Transverse colon (tissue), 4 donors: ENCODE data around the gene RASL12. TPM values are rescaled to one million over a fixed set of nuclear protein-coding genes. Genes with fewer than 3 reads are reported as not detected.
"Not testable (repeated sequence)": the region's sequence is repeated elsewhere in the genome, so short reads cannot be mapped to it uniquely, and the experiment has no call there.

Experiments
- DNase-seq: peaks from one replicate; pipeline ENCODE4 v3.0.0-alpha.2; 2019
- H3K27ac ChIP-seq, 4 donors: fragments of 200-600 bp; sonication (generic); 2 replicates each; pipeline ENCODE4 v1.5.1; 2016 to 2018; ENCODE audit warnings: inconsistent platforms in 4 of 4
- H3K27me3 ChIP-seq: fragments of 200-600 bp; sonication (generic); 2 replicates; pipeline ENCODE4 v1.5.1; 2017; ENCODE audit warnings: inconsistent platforms
- H3K36me3 ChIP-seq, 4 donors: fragments of 200-600 bp; sonication (generic); 2 replicates each; pipeline ENCODE4 v1.5.1; 2017 to 2019; ENCODE audit warnings: inconsistent platforms in 4 of 4
- H3K4me1 ChIP-seq, 4 donors: fragments of 200-600 bp; sonication (generic); 2 replicates each; pipeline ENCODE4 v1.5.1; 2017 to 2020; ENCODE audit warnings: inconsistent platforms in 4 of 4
- H3K4me3 ChIP-seq, 4 donors: fragments of 200-600 bp; sonication (generic); 1 replicate in 1 of 4; 2 replicates in 3 of 4; pipeline versions ENCODE4 v1.5.1 to v1.6.1; 2017 to 2019; ENCODE audit warnings: inconsistent platforms in 4 of 4
- H3K9me3 ChIP-seq, 2 donors: fragments of 200-600 bp; sonication (generic); 2 replicates each; pipeline ENCODE4 v1.5.1; 2017 to 2019; ENCODE audit warnings: inconsistent platforms in 2 of 2
- CTCF ChIP-seq, 5 experiments: fragments of 200-600 bp in 3 of 5; fragments of 450-650 bp in 2 of 5; sonication (generic) in 3 of 5; IDR thresholded peaks; 1 replicate in 2 of 5; 2 replicates in 3 of 5; pipeline ENCODE4 v1.5.1; 2016 to 2017; ENCODE audit warnings: antibody characterized with exemption in 5 of 5, inconsistent platforms in 3 of 5, mild to moderate bottlenecking in 2 of 5, moderate library complexity in 1 of 5
- EP300 ChIP-seq: sonication (generic); formaldehyde crosslinking; IDR thresholded peaks from one replicate; pipeline ENCODE4 v1.6.1; 2017; ENCODE audit warnings: antibody characterized with exemption, low read depth
- POLR2A ChIP-seq: fragments of 450-650 bp; IDR thresholded peaks from one replicate; pipeline ENCODE4 v1.6.1; 2016; ENCODE audit warnings: antibody characterized with exemption, mild to moderate bottlenecking, moderate library complexity
- POLR2AphosphoS5 ChIP-seq, 3 donors: sonication (generic); formaldehyde crosslinking; IDR thresholded peaks; one replicate each; pipeline ENCODE4 v1.6.1; 2016; ENCODE audit warnings: antibody characterized with exemption in 3 of 3
- WGBS, 2 donors: methylation state at CpG; one replicate each; pipeline ENCODE4 v1.1.5; 2018; ENCODE audit warnings: low coverage in 1 of 2; 5-methylcytosine and 5-hydroxymethylcytosine counted together
- in situ Hi-C, 4 donors: fragments of 200-750 bp; cut with MboI; loops; one replicate each; pipeline versions ENCODE4 v1.15.0 to v1.15.1; 2017; ENCODE audit warnings: low sequenced_read_pairs in 3 of 4, low pct_ligation_motif_present in 1 of 4, low pct_unique_long_range_greater_than_20kb in 1 of 4
- intact Hi-C: fragments of 100-400 bp; cut with DNase I; formaldehyde crosslinking; loops from one replicate; pipeline ENCODE4 v1.15.1; 2023; ENCODE audit warnings: low total_unique reads
- total RNA-seq, 4 donors: library from RNA; depleted of rRNA; stranded (reverse); fragments of >200 nt; gene quantifications; one replicate each; pipeline ENCODE4 v1.1.0, GENCODE V29; 2016

RASL12 gene
- total RNA-seq, 4 donors from 2014 or later, result 13.9 to 46.8 (median 16.4) TPM

- TF ChIP-seq CTCF (IDR thresholded peaks at IDR 0.05) (no peak), EP300 (no peak), POLR2A (no peak), POLR2AphosphoS5 (IDR thresholded peaks at IDR 0.05) (no peak)
- intact Hi-C loops (no loop called here), in situ Hi-C loops (no loop called here)
- H3K9me3 ChIP-seq, result no peaks in the 10 kb centered on the region
- H3K27ac ChIP-seq, result no peak within 1 kb of the TSS
- H3K27me3 ChIP-seq, result no peaks in the 10 kb centered on the region
- 91% methylated on average over 58 of the region's 73 CpGs; no CpG with 5 or more reads in 1 of the 2 donors for WGBS, 2 donors
- H3K4me1 ChIP-seq, result peaks cover 0 to 20% (median 15%) of the 10 kb centered on the region in 4 donors
- DNase-seq, result no peak
- no peak within 1 kb of the TSS for H3K4me3 ChIP-seq
- H3K36me3 ChIP-seq, result no peaks in the 10 kb centered on the region
These were observed 8.9 kb upstream of the RASL12 start, which contains the start of gene KBTBD13 for GRCh38 chr15:65076486-65077290. TSS of gene KBTBD13 (plus strand) at chr15:65076746. CDS start at chr15:65076816, 70 bp downstream.

GRCh38 chr15:65075607-65076395 lies 8.0 kb upstream of the RASL12 start:
- H3K9me3 ChIP-seq, DNase-seq, H3K4me3 ChIP-seq, intact Hi-C loops, H3K36me3 ChIP-seq, in situ Hi-C loops, H3K27me3 ChIP-seq, H3K27ac ChIP-seq: not testable (repeated sequence)
- WGBS, 2 donors, result 78 to 97% methylated on average over 6 to 12 of the region's 12 CpGs
- peaks cover 3 to 26% (median 24%) of the 10 kb centered on the region in 4 donors for H3K4me1 ChIP-seq

- H3K27me3 ChIP-seq, H3K36me3 ChIP-seq, in situ Hi-C loops, H3K27ac ChIP-seq, DNase-seq, H3K4me3 ChIP-seq, intact Hi-C loops, H3K9me3 ChIP-seq: not testable (repeated sequence)
- peaks cover 3 to 35% (median 33%) of the 10 kb centered on the region in 4 donors for H3K4me1 ChIP-seq
- 92% methylated on average over 18 of the region's 22 CpGs; no CpG with 5 or more reads in 1 of the 2 donors for WGBS, 2 donors
These were observed 7.2 kb upstream of the RASL12 start for GRCh38 chr15:65074946-65075345.

- H3K27me3 ChIP-seq, result peaks cover 6% of the 10 kb centered on the region
- H3K4me1 ChIP-seq, result peaks cover 3 to 42% (median 32%) of the 10 kb centered on the region in 4 donors
- in situ Hi-C loops (no loop called here), intact Hi-C loops (no loop called here)
- no peak overlapping the region for H3K4me3 ChIP-seq
- H3K27ac ChIP-seq, result peak overlapping the region in 1 of 4 donors; percentile 90
- DNase-seq, result no peak
- no peaks in the 10 kb centered on the region for H3K9me3 ChIP-seq
- WGBS, 2 donors, result 95% methylated on average over 3 of the region's 3 CpGs; no CpG with 5 or more reads in 1 of the 2 donors
- TF ChIP-seq POLR2A (no peak), CTCF (IDR thresholded peaks at IDR 0.05) (no peak), POLR2AphosphoS5 (IDR thresholded peaks at IDR 0.05) (no peak)
- no peaks in the 10 kb centered on the region for H3K36me3 ChIP-seq
These were observed 4.8 kb upstream of the RASL12 start for GRCh38 chr15:65072617-65073016.

- 77% methylated on average over 1 of the region's 1 CpG; no CpG with 5 or more reads in 1 of the 2 donors for WGBS, 2 donors
- in situ Hi-C loops (no loop called here), intact Hi-C loops (no loop called here)
- Histone ChIP-seq H3K27me3 (peaks cover 11% of the 10 kb centered on the region), H3K9me3 (no peaks in the 10 kb centered on the region), H3K4me1 (peaks cover 3 to 42% (median 31%) of the 10 kb centered on the region in 4 donors), H3K27ac (peak overlapping the region; percentile 68 to 90 (median 86)), H3K4me3 (no peak overlapping the region), H3K36me3 (no peaks in the 10 kb centered on the region)
- no peak for TF ChIP-seq POLR2AphosphoS5 (IDR thresholded peaks at IDR 0.05)
- TF ChIP-seq CTCF (IDR thresholded peaks at IDR 0.05), result no peak
- TF ChIP-seq POLR2A, result no peak
- TF ChIP-seq EP300, result no peak
- no peak for DNase-seq
These were observed 4.2 kb upstream of the RASL12 start for GRCh38 chr15:65072027-65072426.
